ENCODE measurements around the gene DRG2.

The DRG2 gene

DNA sequence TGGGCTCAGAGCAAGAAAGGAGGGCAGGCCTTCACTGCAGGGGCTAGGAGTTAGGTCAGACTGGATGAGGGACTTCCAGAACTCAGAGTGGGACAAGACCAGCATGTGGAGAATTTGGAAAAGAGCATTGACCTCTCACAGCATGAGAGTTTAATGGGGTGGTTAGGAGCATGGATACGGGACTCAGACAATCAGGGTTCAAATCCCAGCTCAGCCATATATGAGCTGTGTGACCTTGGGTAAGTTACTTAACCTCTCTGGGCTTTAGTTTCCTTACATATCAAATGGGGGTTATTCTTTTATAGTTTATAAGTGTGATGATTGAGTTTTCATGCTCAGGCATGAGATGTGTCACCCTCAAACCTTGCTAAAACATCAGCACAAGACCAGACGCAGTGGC lies 58.5 kb downstream of the DRG2 start:
- TF ChIP-seq, protein P1, sequence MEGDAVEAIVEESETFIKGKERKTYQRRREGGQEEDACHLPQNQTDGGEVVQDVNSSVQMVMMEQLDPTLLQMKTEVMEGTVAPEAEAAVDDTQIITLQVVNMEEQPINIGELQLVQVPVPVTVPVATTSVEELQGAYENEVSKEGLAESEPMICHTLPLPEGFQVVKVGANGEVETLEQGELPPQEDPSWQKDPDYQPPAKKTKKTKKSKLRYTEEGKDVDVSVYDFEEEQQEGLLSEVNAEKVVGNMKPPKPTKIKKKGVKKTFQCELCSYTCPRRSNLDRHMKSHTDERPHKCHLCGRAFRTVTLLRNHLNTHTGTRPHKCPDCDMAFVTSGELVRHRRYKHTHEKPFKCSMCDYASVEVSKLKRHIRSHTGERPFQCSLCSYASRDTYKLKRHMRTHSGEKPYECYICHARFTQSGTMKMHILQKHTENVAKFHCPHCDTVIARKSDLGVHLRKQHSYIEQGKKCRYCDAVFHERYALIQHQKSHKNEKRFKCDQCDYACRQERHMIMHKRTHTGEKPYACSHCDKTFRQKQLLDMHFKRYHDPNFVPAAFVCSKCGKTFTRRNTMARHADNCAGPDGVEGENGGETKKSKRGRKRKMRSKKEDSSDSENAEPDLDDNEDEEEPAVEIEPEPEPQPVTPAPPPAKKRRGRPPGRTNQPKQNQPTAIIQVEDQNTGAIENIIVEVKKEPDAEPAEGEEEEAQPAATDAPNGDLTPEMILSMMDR (conservative IDR thresholded peaks at IDR 0.05; ENCODE audit: low read depth, low read length), result no peak

GRCh38 chr17:18146980-18147379 lies 59.2 kb downstream of the DRG2 start:
- TF ChIP-seq, protein P1 (conservative IDR thresholded peaks at IDR 0.05; ENCODE audit: low read depth, low read length), result no peak
- no peak for DNase-seq (ENCODE audit: low read depth)
- H3K4me3 ChIP-seq (ENCODE audit: low read depth, low read length), result no peak overlapping the region

More for the DNA sequence above, 58.5 kb downstream of the DRG2 start:
- no peak overlapping the region for H3K4me3 ChIP-seq (ENCODE audit: low read depth, low read length)
- no peak for DNase-seq (ENCODE audit: low read depth)

- no peak overlapping the region for H3K4me3 ChIP-seq (ENCODE audit: low read depth, low read length)
- TF ChIP-seq, protein P1 (conservative IDR thresholded peaks at IDR 0.05; ENCODE audit: low read depth, low read length), result no peak
- no peak for DNase-seq (ENCODE audit: low read depth)
Measured at GRCh38 chr17:18148586-18148985, 60.8 kb downstream of the DRG2 start.

GRCh38 chr17:18151290-18151689 lies 63.5 kb downstream of the DRG2 start:
- DNase-seq (ENCODE audit: low read depth), result no peak
- TF ChIP-seq, protein P1 (conservative IDR thresholded peaks at IDR 0.05; ENCODE audit: low read depth, low read length), result no peak
- no peak overlapping the region for H3K4me3 ChIP-seq (ENCODE audit: low read depth, low read length)

DNA sequence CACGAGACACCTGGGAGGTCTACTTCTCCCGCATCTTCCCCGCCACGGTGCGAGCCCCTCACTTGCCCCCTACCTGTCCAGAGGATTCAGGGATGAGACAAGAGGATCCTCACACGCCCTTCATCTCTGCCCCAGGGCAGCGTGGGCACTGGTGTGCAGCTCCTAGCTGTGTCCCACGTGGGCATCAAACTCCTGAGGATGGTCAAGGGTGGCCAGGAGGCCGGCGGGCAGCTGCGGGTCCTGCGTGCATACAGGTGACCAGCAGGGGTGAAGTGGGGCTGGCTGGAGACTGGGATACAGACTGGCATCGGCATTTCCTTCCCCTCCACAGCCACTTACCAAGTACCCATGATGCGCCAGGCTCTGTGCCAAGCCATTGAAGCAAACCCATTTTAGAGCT lies 67.4 kb downstream of the DRG2 start:
- no peak overlapping the region for H3K4me3 ChIP-seq (ENCODE audit: low read depth, low read length)
- TF ChIP-seq, protein P1 (conservative IDR thresholded peaks at IDR 0.05; ENCODE audit: low read depth, low read length), result no peak
- no peak for DNase-seq (ENCODE audit: low read depth)

DNA sequence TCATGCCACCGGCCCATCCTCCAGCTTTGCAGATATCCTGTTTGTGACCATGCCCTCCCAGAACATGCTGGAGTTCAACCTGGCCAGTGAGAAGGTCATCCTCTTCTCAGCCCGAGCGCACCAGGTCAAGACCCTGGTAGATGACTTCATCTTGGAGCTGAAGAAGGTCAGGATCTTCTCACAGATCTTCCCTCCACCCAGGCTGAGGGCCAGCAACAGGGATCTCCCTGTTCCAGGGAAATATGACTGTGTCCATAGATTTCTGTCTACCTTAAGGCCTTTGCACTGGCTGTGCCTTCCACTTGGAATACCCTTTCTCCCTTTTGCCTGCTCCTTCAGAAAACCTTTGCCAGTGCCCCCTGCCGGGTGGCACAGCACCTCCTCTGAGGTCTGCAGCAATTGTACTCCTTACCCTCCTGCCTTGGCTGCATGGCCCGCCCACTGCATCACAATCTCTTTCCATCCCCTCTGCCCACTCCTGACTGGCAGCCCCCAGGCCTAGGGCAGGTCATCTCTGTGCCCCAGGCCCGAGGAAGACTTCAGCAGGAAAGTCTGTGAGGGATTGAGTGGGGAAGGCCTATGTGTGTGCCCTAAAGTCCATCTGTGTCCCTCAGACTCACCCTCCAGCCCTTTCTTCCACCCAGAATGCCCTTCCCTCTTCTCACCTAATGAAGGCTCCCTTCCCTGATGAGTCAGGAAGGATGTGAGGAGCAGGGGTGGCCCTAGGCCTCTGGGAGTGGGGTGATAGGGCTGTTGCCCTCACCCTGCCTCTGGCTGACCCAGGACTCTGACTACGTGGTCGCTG lies 68.6 kb downstream of the DRG2 start:
- H3K4me3 ChIP-seq (ENCODE audit: low read depth, low read length), result no peak overlapping the region
- TF ChIP-seq, protein P1 (conservative IDR thresholded peaks at IDR 0.05; ENCODE audit: low read depth, low read length), result no peak
- DNase-seq (ENCODE audit: low read depth), result no peak

DNA sequence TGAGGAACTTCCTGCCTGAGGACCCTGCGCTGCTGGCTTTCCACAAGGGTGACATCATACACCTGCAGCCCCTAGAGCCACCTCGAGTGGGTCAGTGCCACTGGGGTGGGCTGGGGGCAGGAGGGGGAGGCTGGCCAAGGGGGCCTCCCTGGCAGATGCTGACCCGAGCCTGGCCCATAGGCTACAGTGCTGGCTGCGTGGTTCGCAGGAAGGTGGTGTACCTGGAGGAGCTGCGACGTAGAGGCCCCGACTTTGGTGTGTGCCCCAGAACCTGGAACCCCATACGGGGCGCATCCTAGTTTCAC lies 69.2 kb downstream of the DRG2 start:
- H3K4me3 ChIP-seq (ENCODE audit: low read depth, low read length), result no peak overlapping the region
- DNase-seq (ENCODE audit: low read depth), result no peak
- TF ChIP-seq, protein P1 (conservative IDR thresholded peaks at IDR 0.05; ENCODE audit: low read depth, low read length), result no peak
